Coronary artery (tissue), 2 donors: ENCODE measurements around the gene CHKA.
A peak's percentile ranks its signal among the peaks of the same experiment; 100 is the strongest.

ENCODE experiments used
- DNase-seq: peaks from one replicate; pipeline ENCODE4 v3.0.0-alpha.2; 2017; ENCODE audit warnings: low spot score
- H3K27ac ChIP-seq, 2 donors: fragments of 200-600 bp; sonication (generic); one replicate each; pipeline ENCODE4 v1.5.1; 2016 to 2019
- H3K4me3 ChIP-seq: fragments of 200-600 bp; sonication (generic); 2 replicates; pipeline ENCODE4 v1.5.1; 2016; ENCODE audit warnings: mild to moderate bottlenecking, moderate library complexity
- TF ChIP-seq, protein P1 (sequence below): fragments of 200-600 bp; sonication (generic); IDR thresholded peaks from one replicate; pipeline ENCODE4 v1.5.1; 2019; ENCODE audit warnings: antibody characterized with exemption

The CHKA gene

DNA sequence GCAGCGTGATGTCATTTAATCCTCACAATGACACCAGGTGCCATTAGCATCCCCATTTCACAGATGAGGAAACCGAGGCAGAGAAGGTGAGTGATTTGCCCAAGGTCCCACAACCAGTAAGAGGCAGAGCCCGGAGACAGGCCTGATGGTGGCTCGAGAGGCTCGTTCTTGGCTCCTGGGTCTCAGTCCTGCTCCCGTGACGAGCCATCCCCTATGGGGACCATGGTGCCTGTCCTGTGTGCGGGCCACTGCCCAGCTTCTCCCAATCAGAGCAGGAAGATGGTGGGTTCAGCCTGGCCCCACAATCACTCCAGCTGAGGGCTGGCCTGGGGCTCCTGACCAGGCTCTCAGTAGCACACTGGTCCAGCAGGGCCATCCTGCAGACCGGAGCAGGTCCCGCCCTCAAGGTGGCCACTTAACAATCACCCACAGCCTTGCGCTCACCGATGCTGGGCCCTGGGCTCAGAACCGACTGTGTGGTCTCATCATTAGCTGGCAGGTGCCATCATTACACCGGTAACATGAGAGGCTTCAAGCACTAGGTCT, 107.5 kb downstream of the CHKA start:
- Histone ChIP-seq H3K27ac (peak overlapping the region; percentile 88 to 99), H3K4me3 (peak overlapping the region; percentile 39)
- TF ChIP-seq, protein P1, sequence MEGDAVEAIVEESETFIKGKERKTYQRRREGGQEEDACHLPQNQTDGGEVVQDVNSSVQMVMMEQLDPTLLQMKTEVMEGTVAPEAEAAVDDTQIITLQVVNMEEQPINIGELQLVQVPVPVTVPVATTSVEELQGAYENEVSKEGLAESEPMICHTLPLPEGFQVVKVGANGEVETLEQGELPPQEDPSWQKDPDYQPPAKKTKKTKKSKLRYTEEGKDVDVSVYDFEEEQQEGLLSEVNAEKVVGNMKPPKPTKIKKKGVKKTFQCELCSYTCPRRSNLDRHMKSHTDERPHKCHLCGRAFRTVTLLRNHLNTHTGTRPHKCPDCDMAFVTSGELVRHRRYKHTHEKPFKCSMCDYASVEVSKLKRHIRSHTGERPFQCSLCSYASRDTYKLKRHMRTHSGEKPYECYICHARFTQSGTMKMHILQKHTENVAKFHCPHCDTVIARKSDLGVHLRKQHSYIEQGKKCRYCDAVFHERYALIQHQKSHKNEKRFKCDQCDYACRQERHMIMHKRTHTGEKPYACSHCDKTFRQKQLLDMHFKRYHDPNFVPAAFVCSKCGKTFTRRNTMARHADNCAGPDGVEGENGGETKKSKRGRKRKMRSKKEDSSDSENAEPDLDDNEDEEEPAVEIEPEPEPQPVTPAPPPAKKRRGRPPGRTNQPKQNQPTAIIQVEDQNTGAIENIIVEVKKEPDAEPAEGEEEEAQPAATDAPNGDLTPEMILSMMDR, result no peak
- no peak for DNase-seq

DNA sequence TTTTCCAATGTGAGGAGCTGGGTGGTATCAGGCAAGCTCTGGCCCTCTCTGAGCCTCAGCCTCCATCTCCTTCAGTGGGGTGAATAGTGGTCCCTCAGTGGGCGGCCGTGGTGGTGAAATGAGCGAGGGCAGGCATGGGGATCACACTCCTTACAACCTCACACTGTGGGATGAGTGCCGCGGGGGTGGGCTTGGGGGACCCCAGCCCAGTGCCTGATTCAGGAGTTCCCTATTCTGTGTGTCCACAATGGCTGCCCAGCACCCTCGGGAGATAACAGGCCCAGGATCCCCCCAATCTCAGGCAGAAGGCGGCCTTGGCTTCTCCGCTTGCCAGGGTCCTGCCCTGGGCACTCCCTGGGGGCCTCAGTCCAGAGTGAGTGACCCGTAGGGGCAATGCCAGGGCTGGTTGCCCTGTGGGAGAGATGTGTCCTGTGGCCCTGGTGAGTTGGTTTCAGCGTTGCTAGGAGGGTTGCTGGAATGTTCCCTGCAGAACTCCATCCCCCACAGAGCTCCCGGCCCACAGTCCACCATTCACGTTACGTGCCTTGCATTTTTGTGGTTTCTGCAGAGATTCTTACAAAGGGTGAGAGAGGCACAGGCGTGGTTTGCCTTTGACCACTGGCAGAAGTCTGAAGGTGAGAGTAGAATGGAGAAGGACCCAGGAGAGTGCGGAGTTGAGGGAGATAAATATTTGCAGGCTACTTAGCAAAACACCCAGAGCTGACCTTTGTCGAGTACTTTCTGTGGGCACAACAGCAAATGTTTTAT, 108.2 kb downstream of the CHKA start:
- H3K27ac ChIP-seq, result peak overlapping the region; percentile 88 to 99
- TF ChIP-seq, protein P1, result no peak
- H3K4me3 ChIP-seq, result peak overlapping the region; percentile 39
- DNase-seq, result peak; percentile 93

DNA sequence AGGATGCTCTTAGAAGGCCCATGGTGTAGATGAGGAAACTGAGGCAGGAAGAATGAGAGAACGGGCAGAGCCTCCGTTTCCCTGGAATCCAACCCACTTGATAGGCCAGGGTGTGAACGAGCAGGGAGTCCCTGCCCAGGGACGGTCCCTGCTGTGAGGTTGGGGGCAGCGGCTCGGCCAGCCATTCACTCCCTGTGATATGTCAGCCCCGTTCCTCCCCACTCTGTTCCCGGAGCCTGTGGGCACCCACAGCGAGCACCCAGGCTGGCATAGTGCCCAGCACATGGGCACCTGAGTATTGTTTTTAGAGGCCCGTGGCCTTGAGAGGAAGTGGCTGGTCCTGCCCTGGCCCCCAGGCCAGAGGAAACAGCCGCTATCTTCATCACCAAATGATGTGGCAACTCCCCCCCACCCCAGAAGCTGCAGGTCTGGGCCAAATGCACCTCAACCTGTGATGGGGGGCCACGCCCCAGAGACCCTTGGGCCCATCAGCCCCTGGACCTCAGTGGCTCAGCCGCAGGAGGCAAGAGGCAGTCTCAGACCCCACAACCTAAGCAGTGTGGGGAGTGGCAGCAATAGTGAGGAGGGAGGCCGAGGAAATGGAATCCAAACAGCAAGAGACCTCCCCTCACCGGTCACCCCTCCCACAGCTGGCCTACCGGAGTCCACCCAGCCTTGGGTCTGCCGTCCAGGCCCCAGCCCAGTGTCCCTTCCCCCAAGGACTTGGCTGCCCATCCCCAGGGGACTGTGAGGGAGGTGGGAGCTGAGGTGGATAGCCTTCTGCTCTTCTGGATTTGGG, 108.9 kb downstream of the CHKA start:
- no peak overlapping the region for H3K4me3 ChIP-seq
- peak overlapping the region; percentile 88 to 99 for H3K27ac ChIP-seq
- DNase-seq, result no peak
- TF ChIP-seq, protein P1, result no peak

DNA sequence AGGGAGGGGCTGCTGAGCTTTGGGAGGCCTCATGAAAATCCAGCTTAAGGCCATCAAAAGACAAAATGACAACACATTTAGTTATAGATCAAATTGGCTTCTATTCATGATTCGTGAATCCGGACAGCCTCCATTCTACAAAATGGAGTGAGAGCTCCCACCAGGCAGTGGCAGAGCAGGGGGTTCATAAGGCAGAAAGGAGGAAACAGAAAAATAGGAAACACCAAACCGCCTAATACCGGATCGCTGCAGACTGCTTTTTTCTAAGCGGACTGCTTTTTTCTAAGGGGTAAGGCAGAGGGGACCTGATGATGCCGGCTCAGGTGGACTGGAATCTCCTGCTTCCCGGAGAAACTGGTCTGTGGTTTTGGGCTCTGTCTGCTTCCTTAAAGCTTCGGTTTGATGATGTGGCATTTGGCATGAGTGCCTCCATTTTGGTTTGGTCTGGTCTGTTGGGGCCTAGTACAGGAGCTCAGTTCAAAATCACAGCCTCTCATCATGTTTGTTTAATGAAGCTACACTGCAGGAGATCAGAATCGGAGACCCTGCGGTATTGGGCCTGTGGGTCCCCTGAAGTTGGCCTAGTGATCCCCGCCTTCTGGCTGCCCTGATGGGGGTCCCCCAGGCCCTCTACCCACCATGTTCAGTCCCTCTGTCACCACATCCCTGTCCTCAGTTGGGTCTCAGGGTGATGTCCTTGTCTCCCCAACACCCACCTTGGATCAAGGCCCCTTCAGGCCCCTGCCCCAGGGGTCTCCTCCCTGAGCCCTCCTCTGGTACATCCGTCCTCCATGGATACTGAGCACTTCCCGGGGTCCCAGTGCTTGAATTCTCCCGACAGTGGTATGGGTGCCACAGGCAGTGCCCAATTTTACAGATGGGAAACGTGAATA, 109.9 kb downstream of the CHKA start:
- Histone ChIP-seq H3K27ac (peak overlapping the region; percentile 88 to 99), H3K4me3 (peak overlapping the region; percentile 70)
- TF ChIP-seq, protein P1, result no peak
- no peak for DNase-seq

DNA sequence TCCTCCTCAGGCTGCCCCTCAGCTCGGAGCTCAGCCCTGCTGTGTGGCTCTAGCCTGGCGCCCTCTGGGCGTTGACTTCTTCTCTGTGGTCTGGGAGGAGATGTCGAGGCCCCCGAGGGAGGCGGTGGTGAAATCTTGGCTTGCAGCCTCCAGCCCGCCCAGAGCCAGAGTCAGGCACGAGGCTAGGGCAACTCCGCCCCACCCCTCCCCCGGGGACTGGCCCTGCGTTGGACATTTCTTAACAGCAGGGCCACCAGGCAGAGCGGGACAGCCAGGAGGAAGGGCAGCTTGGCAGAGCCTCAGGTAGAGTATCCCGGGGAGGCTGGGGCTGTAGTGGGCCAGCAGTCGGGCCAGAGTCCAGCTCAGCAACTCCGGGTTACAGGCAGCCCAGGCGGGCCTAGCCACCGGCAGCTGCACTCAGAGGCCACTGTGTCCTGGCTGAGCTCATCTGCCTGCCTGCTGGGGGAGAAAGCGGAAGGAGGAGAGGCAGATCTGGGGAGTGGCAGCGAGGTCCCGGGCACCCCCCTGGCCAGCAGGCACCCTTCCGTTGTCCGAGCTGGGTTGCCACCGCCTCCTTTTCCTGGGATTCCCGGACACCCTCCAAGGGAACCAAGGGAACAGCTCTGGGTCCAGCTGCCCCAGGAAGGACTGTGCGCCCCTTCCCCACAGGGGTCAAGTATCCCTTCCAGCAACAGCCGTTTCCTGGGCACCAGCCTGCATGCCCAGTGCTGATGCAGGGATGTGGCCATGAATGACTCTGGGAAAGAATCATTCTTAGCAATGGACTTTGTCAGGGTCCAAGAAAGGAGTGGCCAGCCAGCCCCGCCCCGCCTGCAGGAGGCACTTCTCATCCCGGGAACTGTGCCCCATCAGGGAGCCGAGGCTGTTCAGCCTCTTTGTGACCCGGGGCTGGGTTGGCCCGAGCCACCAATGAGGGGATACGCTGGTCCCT, 110.8 kb downstream of the CHKA start, which contains the start of gene ALDH3B1:
TSS of gene ALDH3B1 (plus strand) at position 238 of the 952 bp plus-strand sequence. CDS start 4,971 bp downstream, outside the sequence.
- H3K4me3 ChIP-seq, result peak within 1 kb of the TSS; percentile 70
- peak; percentile 99 for DNase-seq
- TF ChIP-seq, protein P1, result no peak
- peak within 1 kb of the TSS; percentile 88 to 99 for H3K27ac ChIP-seq
